Mesenchymal stem cell (in vitro differentiated cells and primary cell): ENCODE results near the gene WDFY1.
A peak's percentile ranks its signal among the peaks of the same experiment; 100 is the strongest.

Experiments
- DNase-seq: peaks from one replicate; pipeline ENCODE4 v3.0.0-alpha.2; 2013
- H2AFZ ChIP-seq: one replicate; pipeline ENCODE4 v1.6.1; 2013; ENCODE audit warnings: low read depth, mild to moderate bottlenecking, control low read depth, inconsistent platforms, low read length, moderate library complexity
- H2AK5ac ChIP-seq: 2 replicates; pipeline ENCODE4 v1.6.1; 2013; ENCODE audit warnings: low read length, moderate library complexity, mild to moderate bottlenecking, inconsistent platforms; ENCODE audit not compliant: severe bottlenecking
- H2BK120ac ChIP-seq: one replicate; pipeline ENCODE4 v1.6.1; 2013; ENCODE audit warnings: low read depth, mild to moderate bottlenecking, inconsistent platforms, low read length, moderate library complexity
- H2BK12ac ChIP-seq, 2 experiments: one replicate each; pipeline ENCODE4 v1.6.1; 2013; ENCODE audit warnings: inconsistent platforms in 2 of 2, low read length in 2 of 2, mild to moderate bottlenecking in 2 of 2, moderate library complexity in 2 of 2, control low read depth in 1 of 2
- H2BK15ac ChIP-seq: one replicate; pipeline ENCODE4 v1.6.1; 2013; ENCODE audit warnings: mild to moderate bottlenecking, low read depth, inconsistent platforms; ENCODE audit not compliant: poor library complexity, severe bottlenecking
- H2BK5ac ChIP-seq: 2 replicates; pipeline ENCODE4 v1.6.1; 2013; ENCODE audit warnings: low read depth, mild to moderate bottlenecking, low read length, control low read depth, inconsistent platforms; ENCODE audit not compliant: poor library complexity, severe bottlenecking
- H3K14ac ChIP-seq, 2 experiments: one replicate each; pipeline ENCODE4 v1.6.1; 2013; ENCODE audit warnings: inconsistent platforms in 2 of 2, low read length in 2 of 2, control low read depth in 1 of 2, mild to moderate bottlenecking in 1 of 2, moderate library complexity in 1 of 2
- H3K18ac ChIP-seq, 2 experiments: one replicate each; pipeline ENCODE4 v1.6.1; 2013; ENCODE audit warnings: inconsistent platforms in 2 of 2, low read length in 2 of 2, control low read depth in 1 of 2, low read depth in 1 of 2, mild to moderate bottlenecking in 1 of 2
- H3K23ac ChIP-seq, 2 experiments: one replicate each; pipeline ENCODE4 v1.6.1; 2013; ENCODE audit warnings: inconsistent platforms in 2 of 2, low read length in 2 of 2, mild to moderate bottlenecking in 2 of 2, moderate library complexity in 2 of 2, control low read depth in 1 of 2
- H3K27ac ChIP-seq: 2 replicates; pipeline ENCODE4 v1.5.1; 2013; ENCODE audit warnings: mild to moderate bottlenecking, moderate library complexity, low read length, control low read depth, inconsistent platforms; ENCODE audit not compliant: poor library complexity, severe bottlenecking
- H3K27me3 ChIP-seq, 2 experiments: 2 replicates each; pipeline versions ENCODE4 v1.6.1 to v1.7.0; 2013; ENCODE audit warnings: low read length in 2 of 2, mild to moderate bottlenecking in 2 of 2, moderate library complexity in 2 of 2, control low read depth in 1 of 2, inconsistent platforms in 1 of 2; ENCODE audit not compliant: control insufficient read depth in 1 of 2, insufficient read depth in 1 of 2
- H3K36me3 ChIP-seq, 2 experiments: 2 replicates each; pipeline versions ENCODE4 v1.6.1 to v1.7.0; 2013; ENCODE audit warnings: low read length in 2 of 2, control low read depth in 1 of 2, inconsistent platforms in 1 of 2, low read depth in 1 of 2, mild to moderate bottlenecking in 1 of 2; ENCODE audit not compliant: insufficient read depth in 2 of 2, control insufficient read depth in 1 of 2
- H3K4ac ChIP-seq, 2 experiments: one replicate each; pipeline ENCODE4 v1.6.1; 2013; ENCODE audit warnings: inconsistent platforms in 2 of 2, low read length in 2 of 2, mild to moderate bottlenecking in 2 of 2, moderate library complexity in 2 of 2, control low read depth in 1 of 2, low read depth in 1 of 2
- H3K4me1 ChIP-seq: 2 replicates; pipeline ENCODE4 v1.6.1; 2013; ENCODE audit warnings: low read depth, low read length, control low read depth; ENCODE audit not compliant: control insufficient read depth, insufficient read depth
- H3K4me2 ChIP-seq: 2 replicates; pipeline ENCODE4 v1.6.1; 2013; ENCODE audit warnings: low read length, mild to moderate bottlenecking, inconsistent platforms; ENCODE audit not compliant: poor library complexity, severe bottlenecking
- H3K4me3 ChIP-seq, 2 experiments: 2 replicates each; pipeline versions ENCODE4 v1.5.1 to v1.7.0; 2013; ENCODE audit warnings: low read length in 2 of 2, mild to moderate bottlenecking in 2 of 2, control low read depth in 1 of 2, low read depth in 1 of 2; ENCODE audit not compliant: insufficient read depth in 1 of 2
- H3K79me1 ChIP-seq: replicated peaks from 2 replicates; pipeline ENCODE4 v1.6.1; 2013; ENCODE audit warnings: mild to moderate bottlenecking, control low read depth, low read length, inconsistent platforms; ENCODE audit not compliant: poor library complexity, severe bottlenecking
- H3K9ac ChIP-seq: 2 replicates; pipeline ENCODE4 v1.7.0; 2013; ENCODE audit warnings: mild to moderate bottlenecking, low read length, moderate library complexity
- H3K9me3 ChIP-seq: 2 replicates; pipeline ENCODE4 v1.7.0; 2013; ENCODE audit warnings: mild to moderate bottlenecking, low read length; ENCODE audit not compliant: control insufficient read depth
- H4K8ac ChIP-seq: one replicate; pipeline ENCODE4 v1.6.1; 2013; ENCODE audit warnings: inconsistent platforms, mild to moderate bottlenecking, low read length, moderate library complexity
- H4K91ac ChIP-seq: one replicate; pipeline ENCODE4 v1.6.1; 2013; ENCODE audit warnings: mild to moderate bottlenecking, low read length, inconsistent platforms
- WGBS: methylation state at CpG from one replicate; pipeline ENCODE4 v1.1.7; 2013; ENCODE audit warnings: mixed read lengths; 5-methylcytosine and 5-hydroxymethylcytosine counted together

Gene WDFY1

DNA sequence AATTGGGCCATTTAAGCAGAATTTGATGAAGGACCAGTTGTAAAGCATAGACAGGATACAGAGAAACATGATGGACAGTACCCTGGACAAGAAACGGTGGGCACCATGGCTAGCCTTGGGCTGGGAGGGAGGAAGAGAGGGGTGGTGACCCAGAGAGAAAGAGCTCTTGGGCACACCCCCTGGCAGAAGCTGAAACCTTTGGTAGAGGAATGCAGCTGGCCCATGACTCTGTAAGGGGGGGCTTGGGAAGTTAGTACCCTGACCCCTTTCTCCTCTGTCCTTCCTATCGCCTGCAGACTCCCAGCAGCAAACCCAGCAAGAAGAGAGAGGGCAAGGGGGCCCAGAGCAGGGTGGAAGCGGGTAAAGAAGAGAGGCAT, 44.7 kb upstream of the WDFY1 start:
- no peaks in the 10 kb centered on the region for H3K27me3 ChIP-seq
- no peak overlapping the region for H2BK5ac ChIP-seq
- H2AK5ac ChIP-seq, result no peak overlapping the region
- H3K27ac ChIP-seq, result no peak overlapping the region
- no peak overlapping the region for H3K23ac ChIP-seq
- peaks cover 15 to 87% of the 10 kb centered on the region in 2 experiments for H3K36me3 ChIP-seq
- no peak overlapping the region for H2AFZ ChIP-seq
- no peak overlapping the region for H2BK120ac ChIP-seq
- no peak overlapping the region for H2BK15ac ChIP-seq
- H2BK12ac ChIP-seq, result peak overlapping the region in 1 of 2 experiments; percentile 57
- H3K79me1 ChIP-seq, result peaks cover 4% of the 10 kb centered on the region
- no peak for DNase-seq
- no peak overlapping the region for H3K4me3 ChIP-seq
- H3K18ac ChIP-seq, result no peak overlapping the region
- 85% methylated on average over 2 of the region's 3 CpGs for WGBS
- no peak overlapping the region for H3K9ac ChIP-seq
- no peak overlapping the region for H3K4me2 ChIP-seq
- no peak overlapping the region for H4K91ac ChIP-seq
- no peak overlapping the region for H3K14ac ChIP-seq
- H3K4me1 ChIP-seq, result peaks cover 4% of the 10 kb centered on the region
- peak overlapping the region; percentile 21 for H4K8ac ChIP-seq
- H3K4ac ChIP-seq, result no peak overlapping the region
- H3K9me3 ChIP-seq, result no peaks in the 10 kb centered on the region

DNA sequence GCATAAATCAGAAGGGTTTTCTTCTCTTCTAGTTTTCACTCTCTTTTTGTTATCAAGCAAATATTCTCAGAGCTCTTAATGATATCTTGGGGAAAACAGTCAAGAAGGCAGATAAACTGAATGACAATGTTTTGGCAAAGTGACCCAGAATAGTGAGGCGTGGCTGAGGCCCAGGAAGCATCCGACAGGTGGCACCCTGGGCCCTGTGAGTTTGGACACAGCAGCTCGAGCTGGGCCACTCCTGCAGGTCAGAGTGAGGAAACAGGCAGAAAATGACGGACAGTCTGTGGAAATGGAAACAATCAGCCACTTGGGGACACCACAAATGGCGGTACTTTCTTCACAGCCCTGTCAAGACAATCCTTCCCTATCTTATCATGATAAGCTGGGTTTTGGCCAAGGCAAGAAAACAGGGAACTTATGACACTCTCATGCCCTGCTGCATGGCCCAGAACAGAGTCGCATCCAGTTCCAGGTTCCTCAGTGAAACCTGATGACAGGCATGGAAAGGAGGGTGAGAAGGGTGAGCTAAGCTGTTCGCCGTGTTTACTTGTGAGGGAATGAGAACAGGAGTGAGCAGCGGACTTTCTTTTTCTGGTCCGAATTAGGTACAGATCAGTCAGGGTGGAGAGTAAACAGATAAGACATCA, 44.2 kb upstream of the WDFY1 start:
- Histone ChIP-seq H3K23ac (no peak overlapping the region), H4K8ac (no peak overlapping the region), H2BK12ac (no peak overlapping the region), H2BK5ac (no peak overlapping the region), H3K4me2 (no peak overlapping the region), H3K9ac (no peak overlapping the region), H2AFZ (no peak overlapping the region), H3K14ac (peak overlapping the region in 1 of 2 experiments; percentile 26), H4K91ac (no peak overlapping the region), H3K4me3 (no peak overlapping the region), H3K36me3 (peaks cover 19 to 87% of the 10 kb centered on the region in 2 experiments), H3K4ac (no peak overlapping the region), H3K4me1 (peaks cover 4% of the 10 kb centered on the region), H3K27ac (no peak overlapping the region), H3K9me3 (no peaks in the 10 kb centered on the region), H3K79me1 (peaks cover 4% of the 10 kb centered on the region), H2BK15ac (no peak overlapping the region), H2BK120ac (no peak overlapping the region), H3K18ac (no peak overlapping the region), H3K27me3 (no peaks in the 10 kb centered on the region), H2AK5ac (peak overlapping the region; percentile 61)
- DNase-seq, result no peak
- 95% methylated on average over 10 of the region's 10 CpGs for WGBS

DNA sequence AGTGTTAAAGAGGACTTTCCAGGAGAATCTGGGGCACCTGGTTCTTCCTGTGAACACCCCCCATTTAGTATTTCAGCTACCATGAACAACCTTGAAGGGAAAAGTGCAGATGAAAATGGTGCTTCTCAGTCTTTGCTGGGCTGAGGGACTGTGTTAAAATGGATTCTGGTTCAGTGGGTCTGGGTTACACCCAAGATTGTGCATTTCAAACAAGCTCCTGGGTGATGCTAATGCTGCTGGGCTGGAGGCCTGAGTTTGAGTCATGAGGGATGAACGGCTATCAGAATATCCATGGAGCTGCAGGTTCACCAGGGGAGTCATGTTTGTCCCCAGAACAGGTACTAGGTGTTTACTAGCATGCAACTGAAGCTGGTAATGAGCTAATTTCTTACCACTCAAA, 36.1 kb upstream of the WDFY1 start:
- H3K79me1 ChIP-seq, result no peaks in the 10 kb centered on the region
- H2BK5ac ChIP-seq, result no peak overlapping the region
- H2AFZ ChIP-seq, result no peak overlapping the region
- no peaks in the 10 kb centered on the region for H3K4me1 ChIP-seq
- H4K91ac ChIP-seq, result no peak overlapping the region
- no peak overlapping the region for H3K4me3 ChIP-seq
- H3K4ac ChIP-seq, result no peak overlapping the region
- no peak overlapping the region for H3K23ac ChIP-seq
- H3K18ac ChIP-seq, result no peak overlapping the region
- H4K8ac ChIP-seq, result no peak overlapping the region
- H3K36me3 ChIP-seq, result peaks cover 7 to 92% of the 10 kb centered on the region in 2 experiments
- DNase-seq, result no peak
- WGBS, result 86% methylated on average over 1 of the region's 1 CpG
- no peak overlapping the region for H2BK12ac ChIP-seq
- H3K14ac ChIP-seq, result no peak overlapping the region
- H3K4me2 ChIP-seq, result no peak overlapping the region
- H3K9ac ChIP-seq, result no peak overlapping the region
- H2AK5ac ChIP-seq, result no peak overlapping the region
- no peak overlapping the region for H3K27ac ChIP-seq
- H2BK15ac ChIP-seq, result no peak overlapping the region
- no peaks in the 10 kb centered on the region for H3K27me3 ChIP-seq
- H3K9me3 ChIP-seq, result no peaks in the 10 kb centered on the region
- H2BK120ac ChIP-seq, result no peak overlapping the region

DNA sequence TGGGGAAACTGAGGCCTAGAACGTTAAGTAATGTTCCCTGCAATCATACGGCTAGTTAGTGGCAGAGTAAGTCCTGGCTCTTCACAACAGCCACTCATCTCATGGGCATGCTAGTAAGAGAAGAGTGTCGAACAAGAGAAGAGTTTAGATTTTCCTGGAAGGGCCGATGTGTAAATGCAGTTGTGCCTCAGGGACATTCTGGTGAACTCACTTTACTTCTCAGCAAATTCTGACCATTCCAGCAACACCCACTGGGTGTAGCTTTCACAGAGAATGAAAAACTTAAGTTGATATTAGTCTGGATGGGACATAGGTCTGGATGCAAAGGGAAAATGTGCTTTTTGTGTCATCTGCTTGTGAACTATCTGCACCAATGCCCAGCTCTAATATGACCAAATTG, 35.7 kb upstream of the WDFY1 start:
- Histone ChIP-seq H3K23ac (no peak overlapping the region), H2BK5ac (no peak overlapping the region), H3K27me3 (no peaks in the 10 kb centered on the region), H3K14ac (no peak overlapping the region), H3K9me3 (no peaks in the 10 kb centered on the region), H4K91ac (no peak overlapping the region), H3K4me3 (no peak overlapping the region), H4K8ac (no peak overlapping the region), H3K36me3 (peaks cover 7 to 92% of the 10 kb centered on the region in 2 experiments), H3K18ac (no peak overlapping the region), H2AK5ac (no peak overlapping the region), H3K4me1 (no peaks in the 10 kb centered on the region), H2BK15ac (no peak overlapping the region), H2BK120ac (no peak overlapping the region), H2AFZ (no peak overlapping the region), H3K4ac (no peak overlapping the region), H3K4me2 (no peak overlapping the region), H3K9ac (no peak overlapping the region), H3K79me1 (no peaks in the 10 kb centered on the region), H2BK12ac (no peak overlapping the region), H3K27ac (no peak overlapping the region)
- DNase-seq, result no peak
- WGBS, result 92% methylated on average over 3 of the region's 4 CpGs
